Activated T-cell treated with anti-CD3 and anti-CD28 coated beads, Interleukin-2, amount 50 U/mL, for 24 hours (primary cell): ENCODE data around the gene CTSK.
A peak's percentile ranks its signal among the peaks of the same experiment; 100 is the strongest.
"Not testable (repeated sequence)": the region's sequence is repeated elsewhere in the genome, so short reads cannot be mapped to it uniquely, and the experiment has no call there.

ENCODE experiments used
- DNase-seq: peaks from one replicate; pipeline ENCODE4 v3.0.0-alpha.2; 2020
- H3K27ac Mint-ChIP-seq: 2 replicates; pipeline ENCODE4 v1.8.0; 2020; ENCODE audit warnings: mild to moderate bottlenecking, mixed read lengths
- H3K27me3 Mint-ChIP-seq: 2 replicates; pipeline ENCODE4 v1.8.0; 2020; ENCODE audit warnings: mixed read lengths
- H3K36me3 Mint-ChIP-seq: 2 replicates; pipeline ENCODE4 v1.8.0; 2020; ENCODE audit warnings: low read depth, mixed read lengths
- H3K4me1 Mint-ChIP-seq: 2 replicates; pipeline ENCODE4 v1.8.0; 2020; ENCODE audit warnings: low read depth, mixed read lengths
- H3K4me3 Mint-ChIP-seq: 2 replicates; pipeline ENCODE4 v1.8.0; 2020; ENCODE audit warnings: mild to moderate bottlenecking, moderate library complexity, mixed read lengths
- H3K9me3 Mint-ChIP-seq: 2 replicates; pipeline ENCODE4 v1.8.0; 2020; ENCODE audit warnings: mixed read lengths

Gene CTSK

DNA sequence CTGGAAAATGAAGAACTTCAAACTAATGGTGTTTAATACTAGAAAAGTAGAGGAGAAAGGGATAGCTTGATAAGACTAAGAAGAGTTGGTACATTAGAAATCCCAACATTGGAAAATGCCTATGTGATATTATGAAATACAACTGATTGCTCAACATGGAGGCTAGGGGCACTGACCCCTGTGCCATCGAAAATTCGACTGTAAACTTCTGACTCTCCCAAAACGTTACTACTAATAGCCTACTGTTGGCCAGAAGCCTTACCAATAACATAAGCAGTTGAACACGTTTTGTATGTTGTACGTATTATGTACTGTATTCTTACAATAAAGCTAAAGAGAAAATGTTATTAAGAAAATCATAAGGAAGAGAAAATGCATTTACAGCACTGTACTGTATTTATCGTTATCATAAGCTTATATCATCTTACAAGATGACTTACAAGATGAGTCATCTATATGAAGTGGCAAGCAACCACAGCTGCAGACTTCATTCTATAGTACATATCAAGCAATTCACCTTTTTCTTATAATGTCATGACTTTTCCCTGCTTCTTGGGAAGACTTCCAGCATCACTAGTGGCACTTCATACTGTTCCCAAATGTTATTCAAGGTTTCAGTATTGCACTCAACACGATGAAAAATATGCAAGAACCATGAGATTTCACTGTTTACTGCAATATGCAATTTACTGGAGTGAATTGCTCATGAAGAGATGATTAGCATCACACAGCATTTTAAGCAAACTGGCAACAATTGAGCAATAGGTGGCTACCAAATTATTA lies 12.9 kb upstream of the CTSK start:
- Mint-ChIP-seq H3K27ac (peak overlapping the region; percentile 30), H3K4me1 (peaks cover 15% of the 10 kb centered on the region), H3K36me3 (peaks cover 78% of the 10 kb centered on the region), H3K4me3 (no peak overlapping the region), H3K9me3 (no peaks in the 10 kb centered on the region), H3K27me3 (no peaks in the 10 kb centered on the region)
- DNase-seq: no peak

DNA sequence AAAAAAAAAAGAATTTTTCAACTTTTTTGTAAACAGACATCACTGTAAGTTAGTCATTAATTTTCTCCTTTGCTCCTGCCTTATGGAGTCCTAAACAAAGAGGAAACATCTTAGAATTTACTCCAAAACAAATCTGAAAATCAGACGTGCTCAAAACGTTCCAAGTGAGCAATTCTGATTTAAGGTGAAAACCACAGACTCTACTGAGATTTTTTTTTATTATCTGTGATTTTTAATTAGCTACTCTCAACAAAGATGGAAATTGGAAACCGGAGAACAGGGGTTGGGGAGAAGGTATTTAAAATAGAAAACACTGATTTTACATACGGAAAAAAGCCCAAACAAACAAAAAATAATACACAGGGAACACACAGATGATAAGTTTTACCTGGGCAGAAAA lies 7.8 kb upstream of the CTSK start:
- Mint-ChIP-seq H3K27me3 (no peaks in the 10 kb centered on the region), H3K9me3 (no peaks in the 10 kb centered on the region), H3K27ac (no peak overlapping the region), H3K36me3 (peaks cover 47% of the 10 kb centered on the region), H3K4me3 (no peak overlapping the region), H3K4me1 (peaks cover 10% of the 10 kb centered on the region)
- no peak for DNase-seq

DNA sequence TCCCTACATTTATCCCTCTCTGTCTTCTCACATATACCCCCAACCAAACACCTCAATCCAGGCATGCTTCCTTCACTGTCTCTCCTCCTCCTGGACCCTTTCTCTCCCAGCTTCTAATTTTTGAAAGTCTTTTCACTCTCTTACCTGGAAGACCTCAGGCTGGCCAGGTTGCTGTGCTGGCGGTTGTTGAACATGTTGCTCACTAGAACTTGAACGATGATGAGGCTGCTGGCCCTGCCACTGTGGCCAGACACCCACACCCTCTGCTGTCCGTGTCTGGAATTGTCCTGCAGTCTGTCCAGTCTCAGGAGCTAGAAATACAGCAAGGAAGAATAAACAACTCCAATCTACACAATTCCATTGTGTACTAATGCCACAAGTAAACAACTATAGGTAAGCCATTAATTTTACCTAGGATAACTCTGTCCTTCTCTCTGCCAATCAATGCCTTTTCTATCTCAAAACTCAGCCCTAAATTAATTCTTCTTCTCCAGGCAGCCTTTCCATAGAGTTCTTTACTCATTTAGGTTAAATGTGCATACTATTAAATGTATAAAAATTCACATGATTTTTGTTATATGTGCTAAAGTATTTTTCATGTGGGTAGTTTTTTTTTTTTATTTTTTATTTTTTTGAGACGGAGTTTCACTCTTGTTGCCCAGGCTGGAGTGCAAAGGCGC lies 5.1 kb upstream of the CTSK start:
- no peak for DNase-seq
- peaks cover under 1% of the 10 kb centered on the region for H3K4me1 Mint-ChIP-seq

DNA sequence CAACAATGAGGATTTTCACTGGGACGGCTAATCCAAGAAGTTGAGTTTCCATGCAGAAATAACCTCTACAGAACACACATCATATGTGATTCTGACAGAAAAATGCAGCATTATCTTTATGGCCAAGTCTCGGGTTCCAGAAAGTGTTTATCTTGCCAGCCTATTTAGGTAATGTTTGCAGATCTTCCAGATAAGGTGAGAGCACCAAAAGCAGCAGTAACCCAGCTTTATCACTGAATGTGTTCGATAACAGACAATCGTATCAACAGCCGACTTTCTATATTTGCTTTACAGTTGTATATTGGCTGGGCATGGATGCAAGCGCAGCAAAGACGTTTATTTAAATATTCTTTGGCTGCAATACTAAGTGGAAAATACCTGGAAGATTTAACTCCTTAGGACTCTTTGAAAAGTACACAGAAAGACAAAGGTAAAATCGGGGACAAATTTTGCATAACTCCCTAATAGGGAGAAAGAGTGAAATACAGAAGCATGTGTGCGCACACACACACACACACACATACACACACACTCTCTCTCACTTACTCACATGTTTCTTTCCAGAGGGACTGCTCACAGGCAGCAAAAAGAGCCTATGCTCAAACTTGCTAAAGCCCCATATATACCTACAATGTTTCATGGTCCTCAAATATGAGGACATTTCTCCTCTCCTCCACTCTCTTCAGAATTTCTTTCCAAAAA lies 3.0 kb upstream of the CTSK start:
- Mint-ChIP-seq H3K4me1 (peaks cover 12% of the 10 kb centered on the region), H3K9me3 (no peaks in the 10 kb centered on the region), H3K27me3 (no peaks in the 10 kb centered on the region), H3K27ac (no peak overlapping the region), H3K4me3 (no peak overlapping the region), H3K36me3 (peaks cover 7% of the 10 kb centered on the region)
- no peak for DNase-seq

More for the DNA sequence above, 5.1 kb upstream of the CTSK start:
- Mint-ChIP-seq H3K9me3 (no peaks in the 10 kb centered on the region), H3K4me3 (no peak overlapping the region), H3K36me3 (peaks cover 24% of the 10 kb centered on the region), H3K27me3 (no peaks in the 10 kb centered on the region), H3K27ac (no peak overlapping the region)

DNA sequence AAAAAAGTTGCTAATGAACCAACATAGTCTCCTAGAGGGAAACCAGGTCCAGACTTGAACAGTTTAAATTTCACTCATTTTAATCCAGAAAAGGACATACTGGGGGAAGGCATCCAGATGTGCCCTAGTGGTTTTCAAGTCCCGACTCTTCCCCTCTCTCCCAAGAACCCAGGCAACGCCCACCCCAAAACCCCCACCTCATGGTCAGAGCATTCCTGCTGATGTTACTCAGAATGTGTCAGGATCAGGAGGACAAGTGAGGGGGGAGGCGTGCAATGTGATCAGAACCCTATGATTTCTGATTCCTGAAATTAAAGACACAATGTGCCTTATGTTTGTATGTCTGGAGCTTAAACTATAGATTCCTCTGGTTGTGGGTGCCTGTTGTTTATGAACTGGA lies 1.6 kb upstream of the CTSK start:
- no peak for DNase-seq
- H3K4me1 Mint-ChIP-seq: peaks cover 12% of the 10 kb centered on the region
- peaks cover 4% of the 10 kb centered on the region for H3K36me3 Mint-ChIP-seq
- H3K9me3 Mint-ChIP-seq: no peaks in the 10 kb centered on the region
- H3K27ac Mint-ChIP-seq: no peak overlapping the region
- no peak overlapping the region for H3K4me3 Mint-ChIP-seq
- H3K27me3 Mint-ChIP-seq: no peaks in the 10 kb centered on the region

DNA sequence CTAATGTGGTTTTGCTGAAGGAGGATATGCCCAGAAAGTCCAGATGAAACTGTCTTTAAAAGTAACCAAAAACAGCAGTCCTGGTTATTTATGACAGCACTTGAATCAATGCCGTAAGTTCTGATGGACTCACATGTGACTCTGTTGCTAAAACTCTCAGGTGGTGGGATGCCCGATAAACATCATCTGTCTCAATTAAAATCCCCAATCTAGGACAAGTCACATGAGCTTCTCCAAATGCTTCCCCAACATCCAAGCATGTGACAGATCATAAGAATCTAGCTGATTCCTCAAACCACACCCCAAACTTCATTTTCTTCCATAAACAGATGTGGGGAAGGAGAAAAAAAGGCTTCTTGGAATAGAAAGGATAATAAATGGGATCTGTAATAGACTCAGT lies 786 bp upstream of the CTSK start:
- no peak overlapping the region for H3K4me3 Mint-ChIP-seq
- H3K27ac Mint-ChIP-seq: no peak overlapping the region
- peaks cover 4% of the 10 kb centered on the region for H3K36me3 Mint-ChIP-seq
- no peaks in the 10 kb centered on the region for H3K9me3 Mint-ChIP-seq
- H3K27me3 Mint-ChIP-seq: no peaks in the 10 kb centered on the region
- peaks cover 12% of the 10 kb centered on the region for H3K4me1 Mint-ChIP-seq
- DNase-seq: no peak

DNA sequence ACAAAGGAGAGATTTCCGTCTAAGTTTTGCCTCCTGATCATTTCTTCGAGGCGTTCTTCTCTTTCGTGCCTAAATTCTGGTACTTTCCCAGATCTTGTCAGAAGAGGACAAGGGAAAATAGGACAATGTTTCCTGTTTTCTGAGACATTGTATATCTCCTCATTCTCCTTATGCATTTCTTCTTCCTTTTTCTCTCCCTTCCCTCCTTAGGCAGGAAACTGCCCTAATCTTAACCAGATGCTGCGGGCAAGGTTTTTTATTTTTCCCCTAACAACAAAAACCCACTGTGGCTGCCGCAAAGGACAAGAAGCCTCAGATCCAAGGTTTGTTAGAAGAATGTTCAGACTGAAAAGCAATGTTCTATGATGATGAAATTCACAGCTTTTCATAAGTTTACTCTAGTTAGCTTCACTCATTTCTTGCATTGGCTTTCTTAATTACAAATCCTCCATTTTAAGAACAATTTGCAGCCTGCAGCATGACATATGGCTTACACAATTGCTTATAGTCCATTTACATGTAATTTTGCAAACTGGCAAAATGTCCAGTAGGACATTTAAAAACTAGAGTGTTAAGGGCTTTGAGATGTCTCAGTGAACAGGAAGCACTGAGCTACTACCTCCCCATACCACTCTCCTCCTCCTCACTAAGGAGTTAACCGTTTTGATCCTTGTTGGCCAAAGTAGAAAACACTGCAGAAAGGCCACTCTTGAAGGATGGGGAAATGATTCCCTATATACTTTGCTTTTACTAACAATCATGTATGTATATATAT lies 624 bp downstream of the CTSK start:
- Mint-ChIP-seq H3K9me3 (no peaks in the 10 kb centered on the region), H3K36me3 (peaks cover 7% of the 10 kb centered on the region), H3K4me1 (peaks cover 12% of the 10 kb centered on the region), H3K4me3 (no peak overlapping the region), H3K27ac (no peak overlapping the region), H3K27me3 (no peaks in the 10 kb centered on the region)
- no peak for DNase-seq

DNA sequence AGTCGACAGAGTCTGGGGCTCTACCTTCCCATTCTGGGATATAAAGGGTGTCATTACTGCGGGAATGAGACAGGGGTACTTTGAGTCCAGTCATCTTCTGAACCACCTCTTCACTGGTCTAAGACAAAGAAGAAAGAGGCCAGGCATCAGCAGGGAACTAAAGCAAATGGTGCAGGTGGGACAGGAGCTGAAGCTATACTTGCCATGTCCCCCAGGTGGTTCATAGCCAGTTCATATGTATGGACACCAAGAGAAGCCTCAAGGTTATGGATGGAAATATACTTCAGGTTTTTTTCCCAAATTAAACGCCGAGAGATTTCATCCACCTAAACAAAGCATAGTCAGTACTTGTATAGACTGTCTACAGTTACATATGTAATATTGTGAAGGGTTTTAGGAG lies 2.2 kb downstream of the CTSK start:
- Mint-ChIP-seq H3K27me3 (no peaks in the 10 kb centered on the region), H3K36me3 (peaks cover 7% of the 10 kb centered on the region), H3K27ac (no peak overlapping the region), H3K4me1 (peaks cover 12% of the 10 kb centered on the region), H3K9me3 (no peaks in the 10 kb centered on the region), H3K4me3 (no peak overlapping the region)
- no peak for DNase-seq

DNA sequence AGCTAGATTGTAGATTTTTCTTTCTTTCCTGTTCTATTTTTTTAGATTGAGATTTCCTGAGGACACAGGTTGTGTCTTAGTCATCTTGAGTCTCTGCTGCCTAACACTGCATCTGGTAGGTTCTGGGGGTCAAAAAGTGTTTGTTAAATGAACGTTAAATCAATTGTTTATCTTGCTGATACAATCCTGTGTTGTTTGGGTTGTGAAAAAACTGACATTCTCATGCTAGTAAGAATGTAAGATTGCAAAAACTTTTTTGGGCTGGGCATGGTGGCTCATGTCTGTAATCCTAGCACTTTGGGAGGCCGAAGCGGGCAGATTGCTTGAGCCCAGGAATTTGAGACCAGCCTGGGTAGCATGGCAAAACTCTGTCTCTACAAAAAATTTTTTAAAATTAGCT lies 3.4 kb downstream of the CTSK start:
- Mint-ChIP-seq H3K4me3 (no peak overlapping the region), H3K27ac (no peak overlapping the region), H3K9me3 (no peaks in the 10 kb centered on the region), H3K4me1 (peaks cover 12% of the 10 kb centered on the region), H3K27me3 (no peaks in the 10 kb centered on the region), H3K36me3 (peaks cover 10% of the 10 kb centered on the region)
- no peak for DNase-seq

DNA sequence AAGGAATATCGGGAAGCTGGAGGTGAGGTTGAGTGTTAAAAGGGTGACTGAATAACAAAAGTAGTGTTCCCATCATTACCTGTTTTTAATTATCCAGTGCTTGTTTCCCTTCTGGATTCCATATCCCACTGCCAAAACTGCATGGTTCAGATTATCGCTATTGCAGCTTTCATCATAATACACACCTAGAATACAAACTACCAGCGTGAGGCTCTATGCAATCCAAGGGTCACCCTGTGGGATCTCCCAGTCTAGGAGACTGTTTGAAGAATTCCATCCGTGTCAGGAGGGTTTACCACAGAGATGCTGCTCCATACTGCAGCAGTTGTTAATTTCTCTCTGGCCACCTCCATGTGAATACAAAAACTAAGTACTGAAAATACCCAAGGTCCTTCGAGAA lies 9.0 kb downstream of the CTSK start:
- no peak overlapping the region for H3K4me3 Mint-ChIP-seq
- no peaks in the 10 kb centered on the region for H3K4me1 Mint-ChIP-seq
- no peaks in the 10 kb centered on the region for H3K9me3 Mint-ChIP-seq
- H3K27ac Mint-ChIP-seq: no peak overlapping the region
- peaks cover 25% of the 10 kb centered on the region for H3K36me3 Mint-ChIP-seq
- DNase-seq: no peak
- no peaks in the 10 kb centered on the region for H3K27me3 Mint-ChIP-seq

DNA sequence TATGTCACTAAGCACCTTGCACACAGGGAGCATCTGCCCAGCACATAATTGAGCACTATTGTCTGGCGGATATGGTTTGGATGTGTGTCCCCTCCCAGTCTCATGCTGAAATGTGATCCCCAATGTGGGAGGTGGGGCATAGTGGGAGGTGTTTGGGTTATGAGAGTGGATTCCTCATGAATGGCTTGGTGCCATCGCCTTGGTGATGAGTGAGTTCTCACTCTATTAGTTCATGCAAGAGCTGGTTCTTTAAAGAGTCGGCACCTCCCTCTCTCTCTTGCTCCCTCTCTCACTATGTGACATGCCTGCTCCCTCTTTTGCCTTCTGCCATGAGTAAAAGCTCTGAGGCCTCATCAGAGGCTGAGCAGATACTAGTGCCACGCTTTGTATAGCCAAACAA lies 9.5 kb downstream of the CTSK start:
- H3K27me3 Mint-ChIP-seq: no peaks in the 10 kb centered on the region
- H3K36me3 Mint-ChIP-seq: peaks cover 25% of the 10 kb centered on the region
- DNase-seq: no peak
- H3K9me3 Mint-ChIP-seq: no peaks in the 10 kb centered on the region
- H3K4me1 Mint-ChIP-seq: no peaks in the 10 kb centered on the region
- H3K27ac Mint-ChIP-seq: no peak overlapping the region
- no peak overlapping the region for H3K4me3 Mint-ChIP-seq

DNA sequence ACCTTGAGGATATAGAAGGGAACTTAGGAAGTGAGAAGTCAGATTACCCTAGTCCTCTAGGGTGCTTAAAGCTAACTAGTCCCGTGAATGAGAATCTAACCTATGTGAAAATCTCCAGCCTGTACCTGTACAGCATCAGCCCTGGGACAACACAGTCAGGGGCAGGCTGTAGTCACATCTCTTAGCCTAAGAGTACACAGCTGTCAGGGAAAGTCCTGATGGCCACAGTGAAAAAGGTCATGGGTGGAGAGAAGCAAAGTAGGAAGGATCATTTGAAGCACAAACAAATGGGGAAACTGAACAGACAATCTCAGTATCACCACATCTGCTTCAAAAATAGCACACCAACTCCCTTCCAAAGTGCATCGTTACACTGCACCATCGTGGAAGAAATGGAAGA lies 11.7 kb downstream of the CTSK start:
- H3K27ac Mint-ChIP-seq: no peak overlapping the region
- no peaks in the 10 kb centered on the region for H3K9me3 Mint-ChIP-seq
- no peak for DNase-seq
- H3K4me3 Mint-ChIP-seq: no peak overlapping the region
- peaks cover 21% of the 10 kb centered on the region for H3K36me3 Mint-ChIP-seq
- H3K27me3 Mint-ChIP-seq: no peaks in the 10 kb centered on the region
- no peaks in the 10 kb centered on the region for H3K4me1 Mint-ChIP-seq

DNA sequence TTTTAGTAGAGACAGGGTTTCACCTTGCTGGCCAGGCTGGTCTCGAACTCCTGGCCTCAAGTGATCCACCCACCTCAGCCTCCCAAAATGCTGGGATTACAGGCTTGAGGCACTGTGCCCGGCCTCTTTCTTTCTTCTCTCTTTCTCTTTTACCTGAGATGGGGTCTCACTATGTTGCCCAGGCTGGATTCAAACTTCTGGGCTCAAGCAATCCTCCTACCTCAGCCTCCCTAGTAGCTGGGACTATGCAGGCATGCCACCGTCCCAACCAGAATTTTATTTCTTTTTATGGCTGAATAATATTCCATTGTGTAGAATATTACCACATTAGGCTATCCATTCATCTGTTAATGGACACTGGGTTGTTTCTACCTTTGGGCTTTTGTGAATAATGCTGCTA lies 14.3 kb downstream of the CTSK start:
- not testable (repeated sequence) for H3K4me3 Mint-ChIP-seq, H3K27me3 Mint-ChIP-seq, H3K27ac Mint-ChIP-seq, H3K9me3 Mint-ChIP-seq, H3K4me1 Mint-ChIP-seq, DNase-seq, H3K36me3 Mint-ChIP-seq

DNA sequence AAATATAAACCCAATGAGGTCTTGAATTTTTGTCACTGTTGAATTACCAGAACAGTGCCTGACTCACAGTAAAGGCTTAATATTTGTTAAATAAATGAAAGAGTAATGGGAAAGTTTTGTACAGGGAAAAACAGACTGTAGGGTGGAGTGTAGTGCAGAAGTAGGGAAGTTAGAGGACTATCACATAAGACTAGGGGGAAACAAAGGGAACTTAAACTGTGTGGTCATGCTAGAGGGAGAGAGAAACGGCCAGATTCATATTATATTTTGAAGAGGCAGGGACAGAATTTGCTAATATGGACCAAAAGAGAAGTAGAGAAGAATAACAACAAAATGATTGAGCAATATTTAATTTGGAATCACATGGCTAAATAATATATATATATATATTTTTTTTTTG lies 14.8 kb downstream of the CTSK start:
- Mint-ChIP-seq H3K4me1 (no peaks in the 10 kb centered on the region), H3K36me3 (peaks cover 3% of the 10 kb centered on the region), H3K9me3 (no peaks in the 10 kb centered on the region), H3K27me3 (no peaks in the 10 kb centered on the region), H3K4me3 (no peak overlapping the region), H3K27ac (no peak overlapping the region)
- DNase-seq: no peak
